Thoracic aorta (tissue), 2 donors: Measurements from ENCODE around the gene FBXO9. TPM values are rescaled to one million over a fixed set of nuclear protein-coding genes. Genes with fewer than 3 reads are reported as not detected.

ENCODE experiments used
- ATAC-seq: fragments of 150-250 bp; one replicate; pipeline ENCODE4 v1.8.0; 2017; ENCODE audit warnings: low read depth; ENCODE audit not compliant: insufficient number of reproducible peaks, low FRiP score
- DNase-seq: peaks from one replicate; pipeline ENCODE4 v3.0.0-alpha.2; 2020; ENCODE audit warnings: low spot score
- H3K27ac ChIP-seq, 2 donors: fragments of 200-600 bp; sonication (generic); 1 replicate in 1 of 2; 2 replicates in 1 of 2; pipeline ENCODE4 v1.5.1; 2016; ENCODE audit warnings: mild to moderate bottlenecking in 2 of 2, moderate library complexity in 2 of 2
- H3K27me3 ChIP-seq: fragments of 200-600 bp; sonication (generic); replicated peaks from 2 replicates; pipeline ENCODE4 v1.6.0; 2016; ENCODE audit warnings: mild to moderate bottlenecking; ENCODE audit not compliant: insufficient read depth
- H3K36me3 ChIP-seq: fragments of 200-600 bp; sonication (generic); one replicate; pipeline ENCODE4 v1.5.1; 2016
- H3K4me1 ChIP-seq, 2 donors: fragments of 200-600 bp; sonication (generic); 1 replicate in 1 of 2; 2 replicates in 1 of 2; pipeline versions ENCODE4 v1.5.1 to v1.6.0; 2016; ENCODE audit warnings: low read depth in 2 of 2, mild to moderate bottlenecking in 1 of 2; ENCODE audit not compliant: control insufficient read depth in 1 of 2
- H3K4me3 ChIP-seq: fragments of 200-600 bp; sonication (generic); 2 replicates; pipeline ENCODE4 v1.5.1; 2016; ENCODE audit warnings: mild to moderate bottlenecking
- H3K9me3 ChIP-seq: fragments of 200-600 bp; sonication (generic); 2 replicates; pipeline ENCODE4 v1.5.1; 2016
- total RNA-seq, 2 donors: library from RNA; depleted of rRNA; stranded (reverse); fragments of >200 nt; gene quantifications; one replicate each; pipeline versions ENCODE4 v1.1.0 to v1.2.3, GENCODE V29; 2016
- TF ChIP-seq, protein P1 (sequence below): fragments of 200-600 bp; sonication (generic); IDR thresholded peaks from one replicate; pipeline ENCODE4 v1.5.1; 2019; ENCODE audit warnings: antibody characterized with exemption

FBXO9 gene
- total RNA-seq, 2 donors from 2014 or later, result 30.1 to 78.2 TPM

DNA sequence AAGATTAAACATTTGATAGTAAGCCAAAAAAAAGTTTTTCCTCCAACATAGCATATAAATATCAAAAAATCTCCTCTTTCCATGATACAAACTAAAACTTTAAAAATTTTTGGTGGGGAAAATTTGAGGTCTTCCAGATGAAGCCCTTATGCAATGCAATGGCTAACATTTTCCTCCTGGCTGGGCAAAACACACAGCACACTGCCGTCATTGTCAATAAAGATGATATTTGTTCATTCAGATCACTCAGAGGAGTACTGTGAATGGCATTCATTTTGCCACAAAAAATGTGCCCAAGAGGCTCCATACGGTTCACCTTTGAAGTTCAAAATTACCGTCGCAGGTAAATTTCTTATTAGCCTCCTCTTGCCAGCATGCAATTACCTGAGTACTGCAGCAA, 33.9 kb upstream of the FBXO9 start:
- no peak for ATAC-seq
- no peak overlapping the region for H3K4me3 ChIP-seq
- peaks cover 15% of the 10 kb centered on the region for H3K36me3 ChIP-seq
- H3K4me1 ChIP-seq, result peaks cover 4 to 23% of the 10 kb centered on the region in 2 donors
- no peak overlapping the region for H3K27ac ChIP-seq
- no peaks in the 10 kb centered on the region for H3K27me3 ChIP-seq
- DNase-seq, result no peak
- H3K9me3 ChIP-seq, result no peaks in the 10 kb centered on the region
- TF ChIP-seq, protein P1, sequence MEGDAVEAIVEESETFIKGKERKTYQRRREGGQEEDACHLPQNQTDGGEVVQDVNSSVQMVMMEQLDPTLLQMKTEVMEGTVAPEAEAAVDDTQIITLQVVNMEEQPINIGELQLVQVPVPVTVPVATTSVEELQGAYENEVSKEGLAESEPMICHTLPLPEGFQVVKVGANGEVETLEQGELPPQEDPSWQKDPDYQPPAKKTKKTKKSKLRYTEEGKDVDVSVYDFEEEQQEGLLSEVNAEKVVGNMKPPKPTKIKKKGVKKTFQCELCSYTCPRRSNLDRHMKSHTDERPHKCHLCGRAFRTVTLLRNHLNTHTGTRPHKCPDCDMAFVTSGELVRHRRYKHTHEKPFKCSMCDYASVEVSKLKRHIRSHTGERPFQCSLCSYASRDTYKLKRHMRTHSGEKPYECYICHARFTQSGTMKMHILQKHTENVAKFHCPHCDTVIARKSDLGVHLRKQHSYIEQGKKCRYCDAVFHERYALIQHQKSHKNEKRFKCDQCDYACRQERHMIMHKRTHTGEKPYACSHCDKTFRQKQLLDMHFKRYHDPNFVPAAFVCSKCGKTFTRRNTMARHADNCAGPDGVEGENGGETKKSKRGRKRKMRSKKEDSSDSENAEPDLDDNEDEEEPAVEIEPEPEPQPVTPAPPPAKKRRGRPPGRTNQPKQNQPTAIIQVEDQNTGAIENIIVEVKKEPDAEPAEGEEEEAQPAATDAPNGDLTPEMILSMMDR, result no peak

DNA sequence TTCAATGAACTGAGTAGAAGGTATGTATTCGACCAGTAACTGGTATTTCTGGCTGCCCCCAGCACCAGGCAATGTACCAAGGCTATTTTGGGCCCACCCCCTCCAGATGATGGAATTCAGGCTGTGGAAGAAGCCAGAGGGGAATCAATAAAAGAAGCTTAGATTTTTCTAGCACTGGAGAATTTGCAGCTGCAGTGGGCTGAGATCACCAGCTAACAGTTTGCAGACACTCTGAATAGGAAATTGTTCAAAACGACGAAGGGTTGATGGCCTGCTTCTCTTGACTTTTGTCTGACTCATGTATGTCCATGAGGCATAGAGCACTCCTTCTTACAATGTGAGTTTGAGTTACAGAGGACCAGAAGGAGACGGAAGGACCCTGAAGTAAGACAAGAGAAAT, 32.4 kb upstream of the FBXO9 start:
- Histone ChIP-seq H3K4me1 (peaks cover 4 to 23% of the 10 kb centered on the region in 2 donors), H3K4me3 (no peak overlapping the region), H3K27ac (no peak overlapping the region), H3K27me3 (no peaks in the 10 kb centered on the region), H3K9me3 (no peaks in the 10 kb centered on the region), H3K36me3 (peaks cover 15% of the 10 kb centered on the region)
- TF ChIP-seq, protein P1, result no peak
- DNase-seq, result no peak
- ATAC-seq, result no peak

DNA sequence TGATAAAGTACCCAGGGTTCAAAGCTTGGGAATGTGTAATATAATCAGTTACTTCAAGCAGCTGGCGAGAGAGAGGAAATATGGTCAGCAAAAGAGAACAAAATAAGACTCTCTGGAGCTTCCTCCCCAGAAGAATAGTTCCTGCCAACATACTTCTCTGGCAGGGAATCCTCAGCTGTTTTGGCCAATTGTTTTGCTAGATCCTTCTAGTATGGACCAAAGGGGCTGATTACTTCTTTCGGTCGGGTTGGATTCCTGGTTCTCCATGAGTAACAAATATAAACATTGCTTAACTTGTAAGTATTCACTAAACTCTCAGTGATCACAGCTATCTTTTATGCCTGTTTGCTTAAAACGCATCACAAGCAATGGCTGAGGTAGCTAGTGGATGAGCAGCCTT, 31.4 kb upstream of the FBXO9 start:
- ATAC-seq (no peak), DNase-seq (no peak)
- Histone ChIP-seq H3K4me1 (peaks cover 4 to 23% of the 10 kb centered on the region in 2 donors), H3K4me3 (no peak overlapping the region), H3K27ac (no peak overlapping the region), H3K9me3 (no peaks in the 10 kb centered on the region), H3K27me3 (no peaks in the 10 kb centered on the region), H3K36me3 (peaks cover 15% of the 10 kb centered on the region)
- TF ChIP-seq, protein P1, result no peak

DNA sequence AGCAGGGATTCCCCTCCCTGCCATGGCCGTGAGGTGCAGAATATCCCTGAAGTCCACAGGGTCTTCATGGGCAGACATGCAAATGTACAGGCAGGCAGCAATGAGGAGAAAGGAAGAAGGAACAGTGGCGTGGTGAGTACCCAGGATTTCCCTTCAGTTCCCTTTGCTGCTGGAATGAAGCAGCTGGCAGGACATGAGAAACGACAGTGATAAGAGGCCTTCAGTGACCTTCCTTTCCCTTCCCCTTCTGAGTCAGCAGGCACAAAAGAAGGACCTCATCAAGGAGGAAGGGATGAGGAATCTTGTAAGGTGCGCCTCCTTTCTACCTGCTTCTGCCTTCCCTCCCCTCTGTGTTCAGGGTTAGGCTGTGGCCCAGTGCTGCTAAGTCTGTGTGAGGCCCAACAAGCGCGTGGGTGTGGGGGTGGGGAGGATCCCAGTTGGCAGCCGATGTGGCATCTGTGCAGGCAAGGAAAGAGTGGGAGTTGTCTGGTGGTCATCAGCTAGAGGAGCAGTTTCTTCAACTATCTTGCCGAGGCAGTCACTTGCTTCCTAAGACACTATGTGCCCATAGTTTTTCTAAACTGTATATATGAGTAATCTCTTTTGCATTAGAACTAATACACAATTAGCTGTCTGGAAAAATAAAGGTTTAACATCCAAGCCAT, 29.5 kb upstream of the FBXO9 start:
- DNase-seq, result no peak
- no peak overlapping the region for H3K27ac ChIP-seq
- no peak overlapping the region for H3K4me3 ChIP-seq
- peaks cover 25% of the 10 kb centered on the region for H3K36me3 ChIP-seq
- no peaks in the 10 kb centered on the region for H3K27me3 ChIP-seq
- TF ChIP-seq, protein P1, result no peak
- no peaks in the 10 kb centered on the region for H3K9me3 ChIP-seq
- ATAC-seq, result no peak
- H3K4me1 ChIP-seq, result peaks cover 4 to 23% of the 10 kb centered on the region in 2 donors

DNA sequence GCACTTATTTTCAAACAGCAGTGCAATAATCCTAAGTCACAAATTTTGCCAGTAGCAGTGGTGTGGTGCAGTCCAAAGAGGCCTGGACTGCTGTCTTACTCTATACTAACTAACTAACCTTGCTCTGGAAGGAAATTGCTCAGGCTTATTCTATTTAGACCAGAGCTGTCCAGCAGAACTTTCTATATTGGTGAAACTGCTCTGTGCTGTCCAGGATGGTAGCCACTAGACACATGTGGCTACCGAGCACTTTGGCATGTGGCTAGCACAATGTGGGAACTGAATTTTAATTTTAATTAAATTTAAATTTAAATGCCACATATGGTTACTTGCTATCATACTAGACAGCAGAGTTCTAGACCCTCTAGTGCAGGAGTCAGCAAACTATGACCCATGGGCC, 27.1 kb upstream of the FBXO9 start:
- Histone ChIP-seq H3K4me3 (no peak overlapping the region), H3K27ac (no peak overlapping the region), H3K4me1 (peaks cover 17 to 36% of the 10 kb centered on the region in 2 donors), H3K36me3 (peaks cover 15% of the 10 kb centered on the region), H3K27me3 (no peaks in the 10 kb centered on the region), H3K9me3 (no peaks in the 10 kb centered on the region)
- TF ChIP-seq, protein P1, result no peak
- DNase-seq (no peak), ATAC-seq (no peak)
